ENCODE measurements around the gene SYNGAP1.
"Not testable (repeated sequence)": the region's sequence is repeated elsewhere in the genome, so short reads cannot be mapped to it uniquely, and the experiment has no call there.

Gene SYNGAP1

GRCh38 chr6:33419580-33420490, at the start of gene SYNGAP1:
TSS of gene SYNGAP1 (plus strand) at chr6:33420065. CDS start at chr6:33420265, 200 bp downstream.
- peak; percentile 71 for DNase-seq

- DNase-seq, result not testable (repeated sequence)
Measured at GRCh38 chr6:33371901-33372300, 48.0 kb upstream of the SYNGAP1 start.

GRCh38 chr6:33372526-33373123, 47.2 kb upstream of the SYNGAP1 start:
- DNase-seq, result no peak

GRCh38 chr6:33373960-33374910, 45.6 kb upstream of the SYNGAP1 start:
- DNase-seq, result no peak

- no peak for DNase-seq
Measured at GRCh38 chr6:33375143-33375671, 44.7 kb upstream of the SYNGAP1 start.

- DNase-seq, result no peak
Measured at GRCh38 chr6:33377171-33377570, 42.7 kb upstream of the SYNGAP1 start.

- DNase-seq, result not testable (repeated sequence)
Measured at GRCh38 chr6:33379184-33379583, 40.7 kb upstream of the SYNGAP1 start.

- no peak for DNase-seq
Measured at GRCh38 chr6:33380272-33380981, 39.4 kb upstream of the SYNGAP1 start.

- no peak for DNase-seq
Measured at GRCh38 chr6:33383427-33384185, 36.3 kb upstream of the SYNGAP1 start.

GRCh38 chr6:33384581-33385020, 35.3 kb upstream of the SYNGAP1 start:
- DNase-seq, result no peak

GRCh38 chr6:33390173-33390572, 29.7 kb upstream of the SYNGAP1 start:
- no peak for DNase-seq

GRCh38 chr6:33390767-33391277, 29.0 kb upstream of the SYNGAP1 start:
- no peak for DNase-seq

GRCh38 chr6:33391278-33391921, 28.5 kb upstream of the SYNGAP1 start, which contains the start of gene KIFC1:
TSS of gene KIFC1 (plus strand) at chr6:33391823. CDS start at chr6:33391986, 163 bp downstream.
- peak; percentile 99 for DNase-seq

GRCh38 chr6:33391922-33392594, 27.8 kb upstream of the SYNGAP1 start:
- DNase-seq, result no peak

GRCh38 chr6:33392595-33392948, 27.3 kb upstream of the SYNGAP1 start:
- DNase-seq, result no peak

GRCh38 chr6:33392979-33393378, 26.9 kb upstream of the SYNGAP1 start:
- no peak for DNase-seq

GRCh38 chr6:33397541-33397940, 22.3 kb upstream of the SYNGAP1 start:
- no peak for DNase-seq

GRCh38 chr6:33398601-33399000, 21.3 kb upstream of the SYNGAP1 start:
- not testable (repeated sequence) for DNase-seq

GRCh38 chr6:33399881-33400280, 20.0 kb upstream of the SYNGAP1 start:
- not testable (repeated sequence) for DNase-seq

GRCh38 chr6:33404884-33405283, 15.0 kb upstream of the SYNGAP1 start:
- no peak for DNase-seq
